Upper lobe of left lung (tissue), 4 donors: Measurements from ENCODE around the gene KIRREL3.

Experiments used
- CTCF ChIP-seq, 6 experiments: fragments of 450-650 bp in 4 of 6; fragments of 200-600 bp in 2 of 6; sonication (generic) in 2 of 6; IDR thresholded peaks; one replicate each; pipeline ENCODE4 v1.5.1; 2016 to 2019; ENCODE audit warnings: antibody characterized with exemption in 6 of 6
- EP300 ChIP-seq, 4 donors: sonication (generic); formaldehyde crosslinking; IDR thresholded peaks; one replicate each; pipeline ENCODE4 v1.5.1; 2017; ENCODE audit warnings: antibody characterized with exemption in 4 of 4, control low read depth in 2 of 4
- POLR2AphosphoS5 ChIP-seq, 2 donors: sonication (generic); formaldehyde crosslinking; IDR thresholded peaks; one replicate each; pipeline ENCODE4 v1.5.1; 2017; ENCODE audit warnings: antibody characterized with exemption in 2 of 2

GRCh38 chr11:126695293-126695692 lies 305.3 kb downstream of the KIRREL3 start:
- no peak for TF ChIP-seq POLR2AphosphoS5 (IDR thresholded peaks at IDR 0.05)
- TF ChIP-seq CTCF (IDR thresholded peaks at IDR 0.05): no peak
- no peak for TF ChIP-seq EP300 (IDR thresholded peaks at IDR 0.05)
